Measurements from ENCODE around the gene HEMK1. TPM values are rescaled to one million over a fixed set of nuclear protein-coding genes. Genes with fewer than 3 reads are reported as not detected.

The HEMK1 gene
- polyA plus RNA-seq, 2 of the 4 experiments (the other 2 are of a cell fraction) = 4.3 to 4.7 TPM

DNA sequence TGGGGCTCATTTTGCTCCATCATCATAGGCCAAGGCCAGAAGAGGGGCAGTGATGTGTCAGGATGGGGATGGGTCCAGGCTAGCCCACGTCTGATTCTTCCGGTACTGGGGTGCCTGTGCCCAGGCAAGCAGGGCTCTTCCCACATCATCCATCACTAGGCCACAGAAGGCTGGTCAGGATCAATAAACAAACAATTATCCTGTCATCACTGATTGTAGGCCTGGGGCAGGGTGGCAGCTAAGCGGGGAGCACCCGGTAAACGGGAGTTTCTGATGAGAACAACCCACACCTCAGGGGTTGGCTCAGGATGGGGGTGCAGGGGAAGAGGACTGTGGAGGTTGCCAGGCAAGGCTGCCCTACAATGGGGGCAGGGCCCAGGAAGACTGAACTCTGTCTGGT lies 47.8 kb upstream of the HEMK1 start:
- 39% methylated on average over 3 of the region's 5 CpGs for WGBS (ENCODE audit: missing lambda C conversion rate)
- POLR2A ChIA-PET = no interaction called here

DNA sequence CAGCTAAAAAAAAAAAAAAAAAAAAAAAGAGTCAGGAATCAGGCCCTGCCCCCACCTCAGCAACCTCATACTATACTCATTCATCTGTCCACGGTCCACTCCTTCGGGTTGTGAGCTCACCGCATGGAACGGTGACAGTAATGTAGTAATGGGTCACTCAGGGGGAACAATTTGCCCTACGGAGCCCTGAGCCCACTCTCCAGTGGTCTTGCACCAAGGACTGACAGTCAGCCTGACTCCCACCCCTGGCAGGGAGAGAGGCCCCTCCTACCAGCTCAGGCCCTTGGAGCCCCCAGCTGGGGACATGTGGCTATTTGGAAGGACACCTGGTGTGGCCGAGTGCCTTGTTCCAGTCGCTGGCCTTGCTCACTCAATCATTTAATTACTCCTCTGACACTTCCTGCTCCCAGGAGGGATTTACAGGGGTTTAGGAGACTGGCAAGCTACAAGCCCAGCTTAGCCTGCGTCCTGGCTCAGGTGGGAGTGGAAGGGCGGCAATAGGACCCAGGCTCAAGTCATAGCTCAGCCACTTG lies 46.0 kb upstream of the HEMK1 start:
- no peak for ATAC-seq
- H3K4me3 ChIP-seq = no peak overlapping the region
- WGBS (ENCODE audit: missing lambda C conversion rate) = 46% methylated on average over 6 of the region's 9 CpGs
- no peaks in the 10 kb centered on the region for H3K9me3 ChIP-seq
- ChIA-PET CTCF (interaction anchor here (1.1 to 5.5 kb wide), 4 partner anchors 17 to 90 kb away, joined by 4 to 35 read pairs (median 16); no protein-coding TSS in a partner anchor), POLR2A (no interaction called here)
- H3K27ac ChIP-seq = no peak overlapping the region
- H3K4me2 ChIP-seq = no peak overlapping the region
- no peak for FAIRE-seq
- no peaks in the 10 kb centered on the region for H3K4me1 ChIP-seq
- TF ChIP-seq HOXA7 (CRISPR knock-in tag; IDR thresholded peaks at IDR 0.05) (no peak), ZFP36 (IDR thresholded peaks at IDR 0.05; ENCODE audit: borderline replicate concordance, partially characterized antibody) (no peak), MAZ (IDR thresholded peaks at IDR 0.05; ENCODE audit: borderline replicate concordance, low read depth, low read length) (no peak), HEYL (CRISPR knock-in tag; IDR thresholded peaks at IDR 0.05) (no peak), NR3C1 (IDR thresholded peaks at IDR 0.05) (no peak)
- TF ChIP-seq, protein P1, sequence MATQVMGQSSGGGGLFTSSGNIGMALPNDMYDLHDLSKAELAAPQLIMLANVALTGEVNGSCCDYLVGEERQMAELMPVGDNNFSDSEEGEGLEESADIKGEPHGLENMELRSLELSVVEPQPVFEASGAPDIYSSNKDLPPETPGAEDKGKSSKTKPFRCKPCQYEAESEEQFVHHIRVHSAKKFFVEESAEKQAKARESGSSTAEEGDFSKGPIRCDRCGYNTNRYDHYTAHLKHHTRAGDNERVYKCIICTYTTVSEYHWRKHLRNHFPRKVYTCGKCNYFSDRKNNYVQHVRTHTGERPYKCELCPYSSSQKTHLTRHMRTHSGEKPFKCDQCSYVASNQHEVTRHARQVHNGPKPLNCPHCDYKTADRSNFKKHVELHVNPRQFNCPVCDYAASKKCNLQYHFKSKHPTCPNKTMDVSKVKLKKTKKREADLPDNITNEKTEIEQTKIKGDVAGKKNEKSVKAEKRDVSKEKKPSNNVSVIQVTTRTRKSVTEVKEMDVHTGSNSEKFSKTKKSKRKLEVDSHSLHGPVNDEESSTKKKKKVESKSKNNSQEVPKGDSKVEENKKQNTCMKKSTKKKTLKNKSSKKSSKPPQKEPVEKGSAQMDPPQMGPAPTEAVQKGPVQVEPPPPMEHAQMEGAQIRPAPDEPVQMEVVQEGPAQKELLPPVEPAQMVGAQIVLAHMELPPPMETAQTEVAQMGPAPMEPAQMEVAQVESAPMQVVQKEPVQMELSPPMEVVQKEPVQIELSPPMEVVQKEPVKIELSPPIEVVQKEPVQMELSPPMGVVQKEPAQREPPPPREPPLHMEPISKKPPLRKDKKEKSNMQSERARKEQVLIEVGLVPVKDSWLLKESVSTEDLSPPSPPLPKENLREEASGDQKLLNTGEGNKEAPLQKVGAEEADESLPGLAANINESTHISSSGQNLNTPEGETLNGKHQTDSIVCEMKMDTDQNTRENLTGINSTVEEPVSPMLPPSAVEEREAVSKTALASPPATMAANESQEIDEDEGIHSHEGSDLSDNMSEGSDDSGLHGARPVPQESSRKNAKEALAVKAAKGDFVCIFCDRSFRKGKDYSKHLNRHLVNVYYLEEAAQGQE (IDR thresholded peaks at IDR 0.05) = no peak
- TF ChIP-seq, protein P2, sequence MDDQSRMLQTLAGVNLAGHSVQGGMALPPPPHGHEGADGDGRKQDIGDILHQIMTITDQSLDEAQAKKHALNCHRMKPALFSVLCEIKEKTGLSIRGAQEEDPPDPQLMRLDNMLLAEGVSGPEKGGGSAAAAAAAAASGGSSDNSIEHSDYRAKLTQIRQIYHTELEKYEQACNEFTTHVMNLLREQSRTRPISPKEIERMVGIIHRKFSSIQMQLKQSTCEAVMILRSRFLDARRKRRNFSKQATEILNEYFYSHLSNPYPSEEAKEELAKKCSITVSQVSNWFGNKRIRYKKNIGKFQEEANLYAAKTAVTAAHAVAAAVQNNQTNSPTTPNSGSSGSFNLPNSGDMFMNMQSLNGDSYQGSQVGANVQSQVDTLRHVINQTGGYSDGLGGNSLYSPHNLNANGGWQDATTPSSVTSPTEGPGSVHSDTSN (IDR thresholded peaks at IDR 0.05) = no peak
- no peak for DNase-seq (ENCODE audit: low read depth in 1 of 2, low spot score in 1 of 2)

More for the DNA sequence above, 47.8 kb upstream of the HEMK1 start:
- TF ChIP-seq EHMT2 (IDR thresholded peaks at IDR 0.05; ENCODE audit: low read depth) = no peak
- TF ChIP-seq, protein P3, sequence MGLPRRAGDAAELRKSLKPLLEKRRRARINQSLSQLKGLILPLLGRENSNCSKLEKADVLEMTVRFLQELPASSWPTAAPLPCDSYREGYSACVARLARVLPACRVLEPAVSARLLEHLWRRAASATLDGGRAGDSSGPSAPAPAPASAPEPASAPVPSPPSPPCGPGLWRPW (IDR thresholded peaks at IDR 0.05) = no peak
- TF ChIP-seq JUN (IDR thresholded peaks at IDR 0.05) = no peak
- no peak for TF ChIP-seq TP53 (CRISPR knock-in tag; IDR thresholded peaks at IDR 0.05)
- no peak for TF ChIP-seq ZFP36 (IDR thresholded peaks at IDR 0.05; ENCODE audit: borderline replicate concordance, partially characterized antibody)
- TF ChIP-seq HOXA7 (CRISPR knock-in tag; IDR thresholded peaks at IDR 0.05) = no peak
- TF ChIP-seq MAZ (IDR thresholded peaks at IDR 0.05; ENCODE audit: borderline replicate concordance, low read depth, low read length) = no peak
- TF ChIP-seq MAFK (IDR thresholded peaks at IDR 0.05; ENCODE audit: partially characterized antibody) = no peak
- no peak for TF ChIP-seq RARB (CRISPR knock-in tag; IDR thresholded peaks at IDR 0.05)
- TF ChIP-seq POLR2AphosphoS2 (conservative IDR thresholded peaks at IDR 0.05; ENCODE audit: low read length) = no peak
- no peak for TF ChIP-seq PHF8 (IDR thresholded peaks at IDR 0.05; ENCODE audit: borderline replicate concordance, low read depth)
- TF ChIP-seq CBX8 (IDR thresholded peaks at IDR 0.05) = no peak
- no peak for TF ChIP-seq ZC3H11A (IDR thresholded peaks at IDR 0.05)
- TF ChIP-seq HOXB5 (CRISPR knock-in tag; IDR thresholded peaks at IDR 0.05) = no peak
- TF ChIP-seq ZSCAN20 (CRISPR knock-in tag; IDR thresholded peaks at IDR 0.05) = no peak
- ATAC-seq (no peak), DNase-seq (ENCODE audit: low read depth in 1 of 2, low spot score in 1 of 2) (no peak), FAIRE-seq (no peak)
- CTCF ChIA-PET = interaction anchor here (0.6 to 5.5 kb wide), 6 partner anchors 16 to 94 kb away, joined by 3 to 35 read pairs (median 8); no protein-coding TSS in a partner anchor
- Histone ChIP-seq H3K4me1 (no peaks in the 10 kb centered on the region), H3K4me2 (no peak overlapping the region), H3K27ac (no peak overlapping the region), H3K9me3 (no peaks in the 10 kb centered on the region), H3K4me3 (no peak overlapping the region)
